H1 (cell line): ENCODE data around the gene CYREN. TPM values are rescaled to one million over a fixed set of nuclear protein-coding genes. Genes with fewer than 3 reads are reported as not detected.

Source experiments
- BRCA1 ChIP-seq: IDR thresholded peaks from 2 replicates; pipeline ENCODE4 v1.6.1; 2012; ENCODE audit warnings: low read depth, low read length, improper control_type of control experiment
- KDM1A ChIP-seq: fragments of 200-600, 300-600 bp; sonication (generic); IDR thresholded peaks from 2 replicates; pipeline ENCODE4 v1.7.1; 2016; ENCODE audit warnings: mild to moderate bottlenecking, low read length, borderline replicate concordance
- KDM5A ChIP-seq: fragments of 200-600 bp; IDR thresholded peaks from 2 replicates; pipeline ENCODE4 v1.7.1; 2012; ENCODE audit warnings: mild to moderate bottlenecking, low read length, inconsistent platforms, mixed read lengths
- SP1 ChIP-seq: IDR thresholded peaks from 2 replicates; pipeline ENCODE4 v1.6.1; 2011; ENCODE audit warnings: low read depth, low read length
- TAF7 ChIP-seq: optimal IDR thresholded peaks from 2 replicates; pipeline ENCODE3; 2011; ENCODE audit warnings: low read depth, mild to moderate bottlenecking, inconsistent platforms, low read length, moderate library complexity, borderline replicate concordance
- ZNF274 ChIP-seq: IDR thresholded peaks from 2 replicates; pipeline ENCODE4 v1.7.0; 2012; ENCODE audit warnings: low read length, borderline replicate concordance; ENCODE audit errors: extremely low read depth
- polyA plus RNA-seq, 7 experiments: library from polyadenylated mRNA; depleted of rRNA in 3 of 7; stranded (reverse) in 5 of 7; unstranded in 2 of 7; fragments of >200 nt in 5 of 7; fragments of 200-250 nt in 2 of 7; gene quantifications; 1 replicate in 5 of 7; 2 replicates in 1 of 7; 4 replicates in 1 of 7; pipeline versions ENCODE4 v1.2.1 to v1.2.3, GENCODE V29; 2011 to 2013; ENCODE audit warnings: missing spikeins in 2 of 7, mixed read lengths in 2 of 7
- total RNA-seq: library from RNA; stranded (reverse); fragmentation: NEBNext Ultra II Directional; extraction: Animal tissue kit (Norgen Biotek cat#: 25700); gene quantifications from 2 replicates; pipeline ENCODE4 v1.2.1, GENCODE V29; 2021

The CYREN gene
- total and polyA plus RNA-seq, 2 of the 8 experiments (the other 6 are each of a cell fraction or from before 2014, with no cell fraction given), result 25.1 to 46.2 TPM

- TF ChIP-seq SP1 (no peak), KDM5A (no peak), KDM1A (no peak), ZNF274 (no peak), TAF7 (no peak), BRCA1 (no peak)
- TF ChIP-seq, all 59 proteins: peak for 0
Measured at GRCh38 chr7:135151132-135151531, 19.4 kb downstream of the CYREN start (continued).
